Neural cell (in vitro differentiated cells): ENCODE measurements around the gene CERS3.
"Not testable (repeated sequence)": the region's sequence is repeated elsewhere in the genome, so short reads cannot be mapped to it uniquely, and the experiment has no call there.

ENCODE experiments used
- CTCF ChIP-seq: fragments of 450-650 bp; IDR thresholded peaks from 2 replicates; pipeline ENCODE4 v1.5.1; 2014; ENCODE audit warnings: antibody characterized with exemption, mild to moderate bottlenecking, moderate library complexity; ENCODE audit not compliant: poor library complexity, severe bottlenecking
- EP300 ChIP-seq: fragments of 450-650 bp; conservative IDR thresholded peaks from 2 replicates; pipeline ENCODE4 v1.6.1; 2014; ENCODE audit warnings: antibody characterized with exemption, mild to moderate bottlenecking, moderate library complexity; ENCODE audit not compliant: poor library complexity, severe bottlenecking
- RAD21 ChIP-seq: fragments of 450-650 bp; conservative IDR thresholded peaks from 2 replicates; pipeline ENCODE4 v1.6.1; 2014; ENCODE audit warnings: antibody characterized with exemption, mild to moderate bottlenecking, moderate library complexity
- SMC3 ChIP-seq: fragments of 450-650 bp; conservative IDR thresholded peaks from 2 replicates; pipeline ENCODE4 v1.6.1; 2014; ENCODE audit warnings: antibody characterized with exemption, mild to moderate bottlenecking, moderate library complexity; ENCODE audit not compliant: poor library complexity
- TF ChIP-seq, protein P1 (sequence below): IDR thresholded peaks from 2 replicates; pipeline ENCODE4 v1.6.1; 2012; ENCODE audit warnings: borderline replicate concordance

DNA sequence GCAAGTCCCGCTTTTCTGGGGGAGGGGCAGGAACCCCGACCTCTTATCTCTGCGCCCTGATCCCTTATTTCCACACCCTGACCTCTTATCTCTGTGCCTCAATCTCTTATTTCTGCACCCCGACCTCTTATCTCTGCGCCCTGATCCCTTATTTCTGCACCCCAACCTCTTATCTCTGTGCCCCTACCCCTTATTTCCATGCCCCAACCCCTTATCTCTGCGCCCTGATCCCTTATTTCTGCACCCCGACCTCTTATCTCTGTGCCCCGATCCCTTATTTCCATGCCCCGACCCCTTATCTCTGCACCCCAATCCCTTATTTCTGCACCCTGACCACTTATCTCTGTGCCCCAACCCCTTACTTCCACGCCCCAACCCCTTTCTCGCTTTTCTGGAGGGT, 87.7 kb downstream of the CERS3 start:
- not testable (repeated sequence) for TF ChIP-seq SMC3, CTCF, EP300, RAD21
- TF ChIP-seq, protein P1, sequence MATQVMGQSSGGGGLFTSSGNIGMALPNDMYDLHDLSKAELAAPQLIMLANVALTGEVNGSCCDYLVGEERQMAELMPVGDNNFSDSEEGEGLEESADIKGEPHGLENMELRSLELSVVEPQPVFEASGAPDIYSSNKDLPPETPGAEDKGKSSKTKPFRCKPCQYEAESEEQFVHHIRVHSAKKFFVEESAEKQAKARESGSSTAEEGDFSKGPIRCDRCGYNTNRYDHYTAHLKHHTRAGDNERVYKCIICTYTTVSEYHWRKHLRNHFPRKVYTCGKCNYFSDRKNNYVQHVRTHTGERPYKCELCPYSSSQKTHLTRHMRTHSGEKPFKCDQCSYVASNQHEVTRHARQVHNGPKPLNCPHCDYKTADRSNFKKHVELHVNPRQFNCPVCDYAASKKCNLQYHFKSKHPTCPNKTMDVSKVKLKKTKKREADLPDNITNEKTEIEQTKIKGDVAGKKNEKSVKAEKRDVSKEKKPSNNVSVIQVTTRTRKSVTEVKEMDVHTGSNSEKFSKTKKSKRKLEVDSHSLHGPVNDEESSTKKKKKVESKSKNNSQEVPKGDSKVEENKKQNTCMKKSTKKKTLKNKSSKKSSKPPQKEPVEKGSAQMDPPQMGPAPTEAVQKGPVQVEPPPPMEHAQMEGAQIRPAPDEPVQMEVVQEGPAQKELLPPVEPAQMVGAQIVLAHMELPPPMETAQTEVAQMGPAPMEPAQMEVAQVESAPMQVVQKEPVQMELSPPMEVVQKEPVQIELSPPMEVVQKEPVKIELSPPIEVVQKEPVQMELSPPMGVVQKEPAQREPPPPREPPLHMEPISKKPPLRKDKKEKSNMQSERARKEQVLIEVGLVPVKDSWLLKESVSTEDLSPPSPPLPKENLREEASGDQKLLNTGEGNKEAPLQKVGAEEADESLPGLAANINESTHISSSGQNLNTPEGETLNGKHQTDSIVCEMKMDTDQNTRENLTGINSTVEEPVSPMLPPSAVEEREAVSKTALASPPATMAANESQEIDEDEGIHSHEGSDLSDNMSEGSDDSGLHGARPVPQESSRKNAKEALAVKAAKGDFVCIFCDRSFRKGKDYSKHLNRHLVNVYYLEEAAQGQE, result not testable (repeated sequence)
